ENCODE data around the gene TTC23L. TPM values are rescaled to one million over a fixed set of nuclear protein-coding genes. Genes with fewer than 3 reads are reported as not detected.

The TTC23L gene
- total RNA-seq, 1 donor from 2014 or later, result not detected

GRCh38 chr5:34869256-34869655, 30.3 kb downstream of the TTC23L start:
- H3K4me3 ChIP-seq, result no peak overlapping the region
- H3K36me3 ChIP-seq, result no peaks in the 10 kb centered on the region
- peaks cover 0 to 5% of the 10 kb centered on the region in 2 donors for H3K4me1 ChIP-seq
- no peaks in the 10 kb centered on the region for H3K9me3 ChIP-seq
- intact Hi-C loops (cut with DNase I), result no loop called here
- TF ChIP-seq, protein P1, sequence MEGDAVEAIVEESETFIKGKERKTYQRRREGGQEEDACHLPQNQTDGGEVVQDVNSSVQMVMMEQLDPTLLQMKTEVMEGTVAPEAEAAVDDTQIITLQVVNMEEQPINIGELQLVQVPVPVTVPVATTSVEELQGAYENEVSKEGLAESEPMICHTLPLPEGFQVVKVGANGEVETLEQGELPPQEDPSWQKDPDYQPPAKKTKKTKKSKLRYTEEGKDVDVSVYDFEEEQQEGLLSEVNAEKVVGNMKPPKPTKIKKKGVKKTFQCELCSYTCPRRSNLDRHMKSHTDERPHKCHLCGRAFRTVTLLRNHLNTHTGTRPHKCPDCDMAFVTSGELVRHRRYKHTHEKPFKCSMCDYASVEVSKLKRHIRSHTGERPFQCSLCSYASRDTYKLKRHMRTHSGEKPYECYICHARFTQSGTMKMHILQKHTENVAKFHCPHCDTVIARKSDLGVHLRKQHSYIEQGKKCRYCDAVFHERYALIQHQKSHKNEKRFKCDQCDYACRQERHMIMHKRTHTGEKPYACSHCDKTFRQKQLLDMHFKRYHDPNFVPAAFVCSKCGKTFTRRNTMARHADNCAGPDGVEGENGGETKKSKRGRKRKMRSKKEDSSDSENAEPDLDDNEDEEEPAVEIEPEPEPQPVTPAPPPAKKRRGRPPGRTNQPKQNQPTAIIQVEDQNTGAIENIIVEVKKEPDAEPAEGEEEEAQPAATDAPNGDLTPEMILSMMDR (IDR thresholded peaks at IDR 0.05), result no peak
- H3K27ac ChIP-seq, result no peak overlapping the region
- DNase-seq (ENCODE audit: low spot score in 2 of 2), result no peak
- no peaks in the 10 kb centered on the region for H3K27me3 ChIP-seq

DNA sequence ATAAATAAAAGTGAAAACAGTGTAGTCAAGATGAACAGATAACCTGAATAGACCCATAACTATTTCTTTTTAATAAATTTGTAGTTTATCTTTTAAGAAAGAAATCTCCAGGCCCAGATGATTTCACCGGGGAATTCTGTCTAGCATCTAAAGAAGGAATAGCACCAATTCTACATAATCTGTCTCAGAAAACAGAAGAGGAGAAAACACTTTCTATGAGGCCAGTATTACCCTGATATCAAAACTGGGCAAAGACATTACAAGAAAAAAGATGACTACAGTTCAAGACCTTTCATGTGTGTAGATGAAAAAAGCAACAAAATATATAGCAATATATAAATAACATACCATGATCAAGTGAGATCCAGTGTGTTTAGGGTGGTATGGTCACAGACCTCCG, 31.4 kb downstream of the TTC23L start:
- no peak overlapping the region for H3K4me3 ChIP-seq
- no peak overlapping the region for H3K27ac ChIP-seq
- TF ChIP-seq, protein P1 (IDR thresholded peaks at IDR 0.05), result no peak
- H3K27me3 ChIP-seq, result no peaks in the 10 kb centered on the region
- DNase-seq (ENCODE audit: low spot score in 2 of 2), result no peak
- intact Hi-C loops (cut with DNase I), result no loop called here
- no peaks in the 10 kb centered on the region for H3K36me3 ChIP-seq
- H3K9me3 ChIP-seq, result no peaks in the 10 kb centered on the region
- peaks cover 0 to 5% of the 10 kb centered on the region in 2 donors for H3K4me1 ChIP-seq

DNA sequence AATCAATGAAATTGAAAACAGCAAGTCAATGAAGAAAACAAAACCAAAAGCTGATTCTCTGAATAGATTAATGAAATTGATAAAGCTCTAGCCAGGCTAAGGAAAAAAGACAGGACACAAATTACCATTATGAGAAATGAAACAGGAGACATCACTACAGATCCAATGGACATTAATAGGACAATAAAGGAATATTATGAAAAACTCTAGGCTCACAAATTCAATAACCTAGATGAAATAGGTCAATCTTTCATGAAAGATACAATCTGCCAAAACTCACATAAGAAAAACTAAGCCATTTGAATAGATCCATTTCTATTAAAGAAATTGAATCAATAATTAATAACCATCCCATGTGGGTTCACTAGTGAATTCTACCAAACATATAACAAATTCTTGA, 37.3 kb downstream of the TTC23L start:
- intact Hi-C loops (cut with DNase I), result no loop called here
- Histone ChIP-seq H3K4me3 (no peak overlapping the region), H3K27ac (no peak overlapping the region), H3K27me3 (no peaks in the 10 kb centered on the region), H3K4me1 (no peaks in the 10 kb centered on the region), H3K9me3 (peaks cover 0 to 10% of the 10 kb centered on the region in 2 donors), H3K36me3 (no peaks in the 10 kb centered on the region)
- DNase-seq (ENCODE audit: low spot score in 2 of 2), result no peak
- TF ChIP-seq, protein P1 (IDR thresholded peaks at IDR 0.05), result no peak

GRCh38 chr5:34881246-34881645, 42.3 kb downstream of the TTC23L start:
- intact Hi-C loops (cut with DNase I), result no loop called here
- H3K9me3 ChIP-seq, result peaks cover 0 to 10% of the 10 kb centered on the region in 2 donors

DNA sequence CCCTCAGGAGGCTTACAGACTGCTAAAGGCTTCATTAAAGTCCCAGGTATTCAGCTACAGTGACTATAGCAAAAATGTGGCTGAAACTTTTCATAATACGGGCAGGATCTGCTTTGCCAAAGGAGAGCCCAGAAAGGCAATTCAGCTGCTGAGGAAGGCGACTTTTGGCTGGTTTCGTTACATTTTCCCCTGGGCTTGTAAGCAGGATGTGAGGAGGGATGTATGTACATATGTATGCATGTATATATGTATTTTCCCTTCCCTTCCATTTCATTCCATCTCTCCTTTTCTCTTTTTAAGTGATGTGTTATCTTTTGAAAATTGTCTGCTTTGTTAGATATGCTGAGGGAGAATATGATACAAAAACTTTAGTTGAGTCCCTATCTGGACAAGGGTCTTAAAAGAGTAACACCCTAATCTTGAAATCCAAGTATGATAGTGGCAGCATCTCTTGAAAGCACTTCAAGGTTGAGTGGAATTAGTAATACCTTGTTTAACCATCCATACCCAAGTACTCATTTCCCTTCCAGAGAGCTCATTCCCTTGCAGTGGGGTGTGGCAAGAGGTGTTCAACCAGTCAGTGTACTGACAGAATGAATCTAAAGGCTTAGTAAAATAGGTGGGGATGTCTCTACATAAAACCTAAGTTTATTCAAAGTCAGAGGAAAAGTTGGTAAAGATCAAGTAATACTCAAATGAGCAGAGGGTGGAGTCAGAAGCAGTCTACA, 47.6 kb downstream of the TTC23L start:
- no peak overlapping the region for H3K27ac ChIP-seq
- H3K27me3 ChIP-seq, result no peaks in the 10 kb centered on the region
- DNase-seq (ENCODE audit: low spot score in 2 of 2), result no peak
- no peaks in the 10 kb centered on the region for H3K36me3 ChIP-seq
- TF ChIP-seq, protein P1 (IDR thresholded peaks at IDR 0.05), result no peak
- H3K4me1 ChIP-seq, result no peaks in the 10 kb centered on the region
- no peak overlapping the region for H3K4me3 ChIP-seq
- no peaks in the 10 kb centered on the region for H3K9me3 ChIP-seq
- intact Hi-C loops (cut with DNase I), result no loop called here

More at GRCh38 chr5:34881246-34881645, 42.3 kb downstream of the TTC23L start:
- DNase-seq (ENCODE audit: low spot score in 2 of 2), result no peak
- no peaks in the 10 kb centered on the region for H3K27me3 ChIP-seq
- H3K4me3 ChIP-seq, result no peak overlapping the region
- H3K36me3 ChIP-seq, result no peaks in the 10 kb centered on the region
- TF ChIP-seq, protein P1 (IDR thresholded peaks at IDR 0.05), result no peak
- no peaks in the 10 kb centered on the region for H3K4me1 ChIP-seq
- H3K27ac ChIP-seq, result no peak overlapping the region
